Liver (tissue), 9 donors: Measurements from ENCODE around the gene EXPH5. TPM values are rescaled to one million over a fixed set of nuclear protein-coding genes. Genes with fewer than 3 reads are reported as not detected.

ENCODE experiments used
- DNase-seq: peaks from one replicate; pipeline ENCODE4 v3.0.0-alpha.2; 2017; ENCODE audit warnings: low spot score
- H3K27ac ChIP-seq, 2 donors: one replicate each; pipeline ENCODE4 v1.7.0; 2013; ENCODE audit warnings: inconsistent platforms in 2 of 2, low read length in 2 of 2, control low read depth in 1 of 2, low read depth in 1 of 2, mild to moderate bottlenecking in 1 of 2
- H3K27me3 ChIP-seq, 4 donors: one replicate each; pipeline versions ENCODE4 v1.6.1 to v1.7.0; 2013; ENCODE audit warnings: low read length in 3 of 4, inconsistent platforms in 1 of 4, mild to moderate bottlenecking in 1 of 4, moderate library complexity in 1 of 4; ENCODE audit not compliant: control insufficient read depth in 4 of 4, insufficient read depth in 4 of 4
- H3K36me3 ChIP-seq, 4 donors: one replicate each; pipeline versions ENCODE4 v1.6.1 to v1.7.0; 2013; ENCODE audit warnings: low read length in 3 of 4, mild to moderate bottlenecking in 3 of 4, low read depth in 1 of 4, moderate library complexity in 1 of 4; ENCODE audit not compliant: control insufficient read depth in 4 of 4, insufficient read depth in 3 of 4
- H3K4me1 ChIP-seq, 4 donors: one replicate each; pipeline versions ENCODE4 v1.6.1 to v1.7.0; 2013; ENCODE audit warnings: low read length in 3 of 4, mild to moderate bottlenecking in 3 of 4, moderate library complexity in 1 of 4; ENCODE audit not compliant: control insufficient read depth in 4 of 4, insufficient read depth in 4 of 4
- H3K4me3 ChIP-seq, 3 donors: one replicate each; pipeline versions ENCODE4 v1.6.1 to v1.7.0; 2013; ENCODE audit warnings: low read length in 3 of 3, control low read depth in 1 of 3, low read depth in 1 of 3, mild to moderate bottlenecking in 1 of 3
- H3K9ac ChIP-seq, 2 donors: one replicate each; pipeline ENCODE4 v1.7.0; 2013; ENCODE audit warnings: low read length in 2 of 2, mild to moderate bottlenecking in 2 of 2, moderate library complexity in 2 of 2, control low read depth in 1 of 2, low read depth in 1 of 2
- H3K9me3 ChIP-seq, 4 donors: one replicate each; pipeline versions ENCODE4 v1.6.1 to v1.7.0; 2013; ENCODE audit warnings: low read length in 3 of 4; ENCODE audit not compliant: control insufficient read depth in 4 of 4
- FOXA1 ChIP-seq: IDR thresholded peaks from 2 replicates; pipeline ENCODE4 v1.6.1; 2016; ENCODE audit warnings: antibody characterized with exemption
- FOXA2 ChIP-seq: IDR thresholded peaks from 2 replicates; pipeline ENCODE4 v1.6.1; 2016; ENCODE audit warnings: antibody characterized with exemption
- GABPA ChIP-seq, 2 donors: IDR thresholded peaks in 1 of 2; conservative IDR thresholded peaks in 1 of 2; 2 replicates each; pipeline ENCODE4 v1.6.1; 2016; ENCODE audit warnings: antibody characterized with exemption in 2 of 2, mild to moderate bottlenecking in 1 of 2, moderate library complexity in 1 of 2
- HNF4A ChIP-seq, 2 donors: conservative IDR thresholded peaks; 2 replicates each; pipeline ENCODE4 v1.6.1; 2016; ENCODE audit warnings: antibody characterized with exemption in 2 of 2, mild to moderate bottlenecking in 2 of 2
- HNF4G ChIP-seq: IDR thresholded peaks from 2 replicates; pipeline ENCODE4 v1.6.1; 2016; ENCODE audit warnings: antibody characterized with exemption
- NR2F2 ChIP-seq: IDR thresholded peaks from 2 replicates; pipeline ENCODE4 v1.6.1; 2016; ENCODE audit warnings: antibody characterized with exemption
- RAD21 ChIP-seq, 2 donors: IDR thresholded peaks; 2 replicates each; pipeline ENCODE4 v1.6.1; 2016; ENCODE audit warnings: antibody characterized with exemption in 2 of 2, mild to moderate bottlenecking in 2 of 2
- RXRA ChIP-seq, 2 donors: IDR thresholded peaks; 2 replicates each; pipeline ENCODE4 v1.6.1; 2017 to 2018; ENCODE audit warnings: antibody characterized with exemption in 2 of 2, mild to moderate bottlenecking in 1 of 2
- TAF1 ChIP-seq: conservative IDR thresholded peaks from 2 replicates; pipeline ENCODE4 v1.6.1; 2016; ENCODE audit warnings: antibody characterized with exemption, mild to moderate bottlenecking
- WGBS: extraction: QIAGEN DNeasy Blood & Tissue Kit; methylation state at CpG from one replicate; pipeline ENCODE4 v1.1.7; 2013; 5-methylcytosine and 5-hydroxymethylcytosine counted together
- polyA plus RNA-seq, 2 donors: library from polyadenylated mRNA; stranded (reverse) in 1 of 2; unstranded in 1 of 2; fragments of 200-250 nt in 1 of 2; fragments of >200 nt in 1 of 2; fragmentation: Nextera tagmentation in 1 of 2; extraction: Ambion mirVana in 1 of 2; gene quantifications; one replicate each; pipeline versions ENCODE4 v1.2.1 to v1.2.3, GENCODE V29; 2013 to 2015
- total RNA-seq, 2 donors: library from RNA; depleted of rRNA; stranded (reverse); fragments of >200 nt; gene quantifications; one replicate each; pipeline ENCODE4 v1.2.3, GENCODE V29; 2014
- TF ChIP-seq, protein P1 (sequence below): IDR thresholded peaks from 2 replicates; pipeline ENCODE4 v1.6.1; 2016; ENCODE audit warnings: antibody characterized with exemption
- TF ChIP-seq, protein P2 (sequence below): IDR thresholded peaks from 2 replicates; pipeline ENCODE4 v1.6.1; 2016; ENCODE audit warnings: antibody characterized with exemption
- TF ChIP-seq, protein P3 (sequence below): IDR thresholded peaks from 2 replicates; pipeline ENCODE4 v1.6.1; 2016; ENCODE audit warnings: antibody characterized with exemption, mild to moderate bottlenecking
- TF ChIP-seq, protein P4 (sequence below): fragments of 150-350 bp; IDR thresholded peaks from 2 replicates; pipeline ENCODE4 v1.5.1; 2017; ENCODE audit warnings: improper control_type of control experiment, low read depth, low read length; ENCODE audit not compliant: missing input control
- TF ChIP-seq, protein P5 (sequence below): IDR thresholded peaks from 2 replicates; pipeline ENCODE4 v1.6.1; 2016; ENCODE audit warnings: antibody characterized with exemption
- donor health status: healthy.
- donor health status: healthy.
- donor health status: healthy.
- donor health status: healthy.
- donor health status: healthy.

Gene EXPH5
- total and polyA plus RNA-seq, 4 donors, result 0.47 to 6.1 (median 1.5) TPM

DNA sequence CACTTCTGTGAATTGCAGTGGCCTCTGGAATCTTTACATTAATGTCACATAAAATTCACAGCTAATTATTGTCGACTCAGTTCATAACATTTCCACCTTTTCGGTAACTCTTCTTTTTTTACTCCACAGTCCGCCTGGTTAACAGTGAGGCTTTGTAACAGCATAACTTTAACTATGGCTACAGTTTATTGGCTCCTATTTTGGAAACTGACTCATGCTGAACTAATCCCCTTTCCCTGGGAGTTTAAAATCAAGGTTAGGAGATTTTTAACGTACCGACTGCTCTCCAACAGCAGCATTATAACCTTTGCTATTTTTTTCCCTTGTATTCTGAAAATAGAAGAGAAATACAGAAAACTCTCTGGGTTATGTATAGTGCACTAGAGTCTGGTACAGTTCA, 92.2 kb downstream of the EXPH5 start:
- H3K9ac ChIP-seq, result no peak overlapping the region
- H3K4me3 ChIP-seq, result no peak overlapping the region
- H3K36me3 ChIP-seq, result no peaks in the 10 kb centered on the region
- DNase-seq, result no peak
- no peak overlapping the region for H3K27ac ChIP-seq
- 95% methylated on average over 5 of the region's 5 CpGs for WGBS
- TF ChIP-seq, protein P1, sequence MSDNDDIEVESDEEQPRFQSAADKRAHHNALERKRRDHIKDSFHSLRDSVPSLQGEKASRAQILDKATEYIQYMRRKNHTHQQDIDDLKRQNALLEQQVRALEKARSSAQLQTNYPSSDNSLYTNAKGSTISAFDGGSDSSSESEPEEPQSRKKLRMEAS, result no peak
- TF ChIP-seq, protein P2, sequence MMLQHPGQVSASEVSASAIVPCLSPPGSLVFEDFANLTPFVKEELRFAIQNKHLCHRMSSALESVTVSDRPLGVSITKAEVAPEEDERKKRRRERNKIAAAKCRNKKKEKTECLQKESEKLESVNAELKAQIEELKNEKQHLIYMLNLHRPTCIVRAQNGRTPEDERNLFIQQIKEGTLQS, result no peak
- TF ChIP-seq RAD21 (IDR thresholded peaks at IDR 0.05) (no peak), HNF4G (no peak), HNF4A (conservative IDR thresholded peaks at IDR 0.05) (no peak), GABPA (IDR thresholded peaks at IDR 0.05 in 1 of 2, conservative IDR thresholded peaks at IDR 0.05 in 1 of 2) (no peak)
- H3K27me3 ChIP-seq, result no peaks in the 10 kb centered on the region
- no peaks in the 10 kb centered on the region for H3K9me3 ChIP-seq
- H3K4me1 ChIP-seq, result peaks cover 0 to 6% (median 4%) of the 10 kb centered on the region in 4 donors

DNA sequence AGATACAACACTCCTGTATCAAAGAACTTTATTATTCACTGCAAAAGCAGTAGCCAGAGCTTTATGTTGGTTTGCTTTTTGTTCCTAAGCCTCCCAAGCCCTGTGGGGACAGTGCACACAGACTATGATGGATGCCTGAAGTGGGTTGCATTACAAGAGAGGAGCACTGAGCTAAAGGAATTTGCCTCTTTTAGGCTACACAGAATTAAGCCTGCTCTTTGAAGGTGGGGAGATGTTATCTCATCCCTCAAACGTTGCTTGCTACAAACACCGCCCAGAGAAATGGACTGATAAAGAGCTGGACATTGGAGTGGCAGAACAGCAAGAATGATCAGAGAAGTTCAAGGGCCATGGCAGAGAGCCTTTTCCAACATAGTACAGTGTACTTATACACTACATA, 92.8 kb downstream of the EXPH5 start:
- H3K4me1 ChIP-seq, result peaks cover 0 to 6% (median 4%) of the 10 kb centered on the region in 4 donors
- WGBS, result 68% methylated on average over 2 of the region's 2 CpGs

More for the DNA sequence above, 92.8 kb downstream of the EXPH5 start:
- no peak overlapping the region for H3K9ac ChIP-seq
- H3K9me3 ChIP-seq, result no peaks in the 10 kb centered on the region
- H3K4me3 ChIP-seq, result no peak overlapping the region
- no peaks in the 10 kb centered on the region for H3K27me3 ChIP-seq
- TF ChIP-seq TAF1 (no peak), HNF4A (conservative IDR thresholded peaks at IDR 0.05) (no peak), RAD21 (IDR thresholded peaks at IDR 0.05) (no peak), RXRA (IDR thresholded peaks at IDR 0.05) (no peak), FOXA1 (no peak), FOXA2 (no peak), NR2F2 (no peak)
- TF ChIP-seq, protein P3, sequence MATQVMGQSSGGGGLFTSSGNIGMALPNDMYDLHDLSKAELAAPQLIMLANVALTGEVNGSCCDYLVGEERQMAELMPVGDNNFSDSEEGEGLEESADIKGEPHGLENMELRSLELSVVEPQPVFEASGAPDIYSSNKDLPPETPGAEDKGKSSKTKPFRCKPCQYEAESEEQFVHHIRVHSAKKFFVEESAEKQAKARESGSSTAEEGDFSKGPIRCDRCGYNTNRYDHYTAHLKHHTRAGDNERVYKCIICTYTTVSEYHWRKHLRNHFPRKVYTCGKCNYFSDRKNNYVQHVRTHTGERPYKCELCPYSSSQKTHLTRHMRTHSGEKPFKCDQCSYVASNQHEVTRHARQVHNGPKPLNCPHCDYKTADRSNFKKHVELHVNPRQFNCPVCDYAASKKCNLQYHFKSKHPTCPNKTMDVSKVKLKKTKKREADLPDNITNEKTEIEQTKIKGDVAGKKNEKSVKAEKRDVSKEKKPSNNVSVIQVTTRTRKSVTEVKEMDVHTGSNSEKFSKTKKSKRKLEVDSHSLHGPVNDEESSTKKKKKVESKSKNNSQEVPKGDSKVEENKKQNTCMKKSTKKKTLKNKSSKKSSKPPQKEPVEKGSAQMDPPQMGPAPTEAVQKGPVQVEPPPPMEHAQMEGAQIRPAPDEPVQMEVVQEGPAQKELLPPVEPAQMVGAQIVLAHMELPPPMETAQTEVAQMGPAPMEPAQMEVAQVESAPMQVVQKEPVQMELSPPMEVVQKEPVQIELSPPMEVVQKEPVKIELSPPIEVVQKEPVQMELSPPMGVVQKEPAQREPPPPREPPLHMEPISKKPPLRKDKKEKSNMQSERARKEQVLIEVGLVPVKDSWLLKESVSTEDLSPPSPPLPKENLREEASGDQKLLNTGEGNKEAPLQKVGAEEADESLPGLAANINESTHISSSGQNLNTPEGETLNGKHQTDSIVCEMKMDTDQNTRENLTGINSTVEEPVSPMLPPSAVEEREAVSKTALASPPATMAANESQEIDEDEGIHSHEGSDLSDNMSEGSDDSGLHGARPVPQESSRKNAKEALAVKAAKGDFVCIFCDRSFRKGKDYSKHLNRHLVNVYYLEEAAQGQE, result no peak
- TF ChIP-seq, protein P4, sequence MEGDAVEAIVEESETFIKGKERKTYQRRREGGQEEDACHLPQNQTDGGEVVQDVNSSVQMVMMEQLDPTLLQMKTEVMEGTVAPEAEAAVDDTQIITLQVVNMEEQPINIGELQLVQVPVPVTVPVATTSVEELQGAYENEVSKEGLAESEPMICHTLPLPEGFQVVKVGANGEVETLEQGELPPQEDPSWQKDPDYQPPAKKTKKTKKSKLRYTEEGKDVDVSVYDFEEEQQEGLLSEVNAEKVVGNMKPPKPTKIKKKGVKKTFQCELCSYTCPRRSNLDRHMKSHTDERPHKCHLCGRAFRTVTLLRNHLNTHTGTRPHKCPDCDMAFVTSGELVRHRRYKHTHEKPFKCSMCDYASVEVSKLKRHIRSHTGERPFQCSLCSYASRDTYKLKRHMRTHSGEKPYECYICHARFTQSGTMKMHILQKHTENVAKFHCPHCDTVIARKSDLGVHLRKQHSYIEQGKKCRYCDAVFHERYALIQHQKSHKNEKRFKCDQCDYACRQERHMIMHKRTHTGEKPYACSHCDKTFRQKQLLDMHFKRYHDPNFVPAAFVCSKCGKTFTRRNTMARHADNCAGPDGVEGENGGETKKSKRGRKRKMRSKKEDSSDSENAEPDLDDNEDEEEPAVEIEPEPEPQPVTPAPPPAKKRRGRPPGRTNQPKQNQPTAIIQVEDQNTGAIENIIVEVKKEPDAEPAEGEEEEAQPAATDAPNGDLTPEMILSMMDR, result no peak
- TF ChIP-seq, protein P5, sequence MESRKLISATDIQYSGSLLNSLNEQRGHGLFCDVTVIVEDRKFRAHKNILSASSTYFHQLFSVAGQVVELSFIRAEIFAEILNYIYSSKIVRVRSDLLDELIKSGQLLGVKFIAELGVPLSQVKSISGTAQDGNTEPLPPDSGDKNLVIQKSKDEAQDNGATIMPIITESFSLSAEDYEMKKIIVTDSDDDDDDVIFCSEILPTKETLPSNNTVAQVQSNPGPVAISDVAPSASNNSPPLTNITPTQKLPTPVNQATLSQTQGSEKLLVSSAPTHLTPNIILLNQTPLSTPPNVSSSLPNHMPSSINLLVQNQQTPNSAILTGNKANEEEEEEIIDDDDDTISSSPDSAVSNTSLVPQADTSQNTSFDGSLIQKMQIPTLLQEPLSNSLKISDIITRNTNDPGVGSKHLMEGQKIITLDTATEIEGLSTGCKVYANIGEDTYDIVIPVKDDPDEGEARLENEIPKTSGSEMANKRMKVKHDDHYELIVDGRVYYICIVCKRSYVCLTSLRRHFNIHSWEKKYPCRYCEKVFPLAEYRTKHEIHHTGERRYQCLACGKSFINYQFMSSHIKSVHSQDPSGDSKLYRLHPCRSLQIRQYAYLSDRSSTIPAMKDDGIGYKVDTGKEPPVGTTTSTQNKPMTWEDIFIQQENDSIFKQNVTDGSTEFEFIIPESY, result no peak
- no peak for DNase-seq
- no peak overlapping the region for H3K27ac ChIP-seq
- H3K36me3 ChIP-seq, result no peaks in the 10 kb centered on the region
